Liver (tissue), 9 donors: ENCODE results near the gene ARMC9. TPM values are rescaled to one million over a fixed set of nuclear protein-coding genes. Genes with fewer than 3 reads are reported as not detected.

ENCODE experiments used
- DNase-seq: peaks from one replicate; pipeline ENCODE4 v3.0.0-alpha.2; 2017; ENCODE audit warnings: low spot score
- H3K27ac ChIP-seq, 2 donors: one replicate each; pipeline ENCODE4 v1.7.0; 2013; ENCODE audit warnings: inconsistent platforms in 2 of 2, low read length in 2 of 2, control low read depth in 1 of 2, low read depth in 1 of 2, mild to moderate bottlenecking in 1 of 2
- H3K27me3 ChIP-seq, 4 donors: one replicate each; pipeline versions ENCODE4 v1.6.1 to v1.7.0; 2013; ENCODE audit warnings: low read length in 3 of 4, inconsistent platforms in 1 of 4, mild to moderate bottlenecking in 1 of 4, moderate library complexity in 1 of 4; ENCODE audit not compliant: control insufficient read depth in 4 of 4, insufficient read depth in 4 of 4
- H3K36me3 ChIP-seq, 4 donors: one replicate each; pipeline versions ENCODE4 v1.6.1 to v1.7.0; 2013; ENCODE audit warnings: low read length in 3 of 4, mild to moderate bottlenecking in 3 of 4, low read depth in 1 of 4, moderate library complexity in 1 of 4; ENCODE audit not compliant: control insufficient read depth in 4 of 4, insufficient read depth in 3 of 4
- H3K4me1 ChIP-seq, 4 donors: one replicate each; pipeline versions ENCODE4 v1.6.1 to v1.7.0; 2013; ENCODE audit warnings: low read length in 3 of 4, mild to moderate bottlenecking in 3 of 4, moderate library complexity in 1 of 4; ENCODE audit not compliant: control insufficient read depth in 4 of 4, insufficient read depth in 4 of 4
- H3K4me3 ChIP-seq, 3 donors: one replicate each; pipeline versions ENCODE4 v1.6.1 to v1.7.0; 2013; ENCODE audit warnings: low read length in 3 of 3, control low read depth in 1 of 3, low read depth in 1 of 3, mild to moderate bottlenecking in 1 of 3
- H3K9ac ChIP-seq, 2 donors: one replicate each; pipeline ENCODE4 v1.7.0; 2013; ENCODE audit warnings: low read length in 2 of 2, mild to moderate bottlenecking in 2 of 2, moderate library complexity in 2 of 2, control low read depth in 1 of 2, low read depth in 1 of 2
- H3K9me3 ChIP-seq, 4 donors: one replicate each; pipeline versions ENCODE4 v1.6.1 to v1.7.0; 2013; ENCODE audit warnings: low read length in 3 of 4; ENCODE audit not compliant: control insufficient read depth in 4 of 4
- EGR1 ChIP-seq, 2 donors: IDR thresholded peaks; 2 replicates each; pipeline ENCODE4 v1.6.1; 2016 to 2018; ENCODE audit warnings: antibody characterized with exemption in 2 of 2, low read depth in 2 of 2
- FOXA2 ChIP-seq: IDR thresholded peaks from 2 replicates; pipeline ENCODE4 v1.6.1; 2016; ENCODE audit warnings: antibody characterized with exemption
- GABPA ChIP-seq, 2 donors: IDR thresholded peaks in 1 of 2; conservative IDR thresholded peaks in 1 of 2; 2 replicates each; pipeline ENCODE4 v1.6.1; 2016; ENCODE audit warnings: antibody characterized with exemption in 2 of 2, mild to moderate bottlenecking in 1 of 2, moderate library complexity in 1 of 2
- HNF4A ChIP-seq, 2 donors: conservative IDR thresholded peaks; 2 replicates each; pipeline ENCODE4 v1.6.1; 2016; ENCODE audit warnings: antibody characterized with exemption in 2 of 2, mild to moderate bottlenecking in 2 of 2
- JUND ChIP-seq, 2 donors: IDR thresholded peaks; 2 replicates each; pipeline ENCODE4 v1.6.1; 2016; ENCODE audit warnings: antibody characterized with exemption in 2 of 2
- NR2F2 ChIP-seq: IDR thresholded peaks from 2 replicates; pipeline ENCODE4 v1.6.1; 2016; ENCODE audit warnings: antibody characterized with exemption
- RAD21 ChIP-seq, 2 donors: IDR thresholded peaks; 2 replicates each; pipeline ENCODE4 v1.6.1; 2016; ENCODE audit warnings: antibody characterized with exemption in 2 of 2, mild to moderate bottlenecking in 2 of 2
- RXRA ChIP-seq, 2 donors: IDR thresholded peaks; 2 replicates each; pipeline ENCODE4 v1.6.1; 2017 to 2018; ENCODE audit warnings: antibody characterized with exemption in 2 of 2, mild to moderate bottlenecking in 1 of 2
- TAF1 ChIP-seq: conservative IDR thresholded peaks from 2 replicates; pipeline ENCODE4 v1.6.1; 2016; ENCODE audit warnings: antibody characterized with exemption, mild to moderate bottlenecking
- WGBS: extraction: QIAGEN DNeasy Blood & Tissue Kit; methylation state at CpG from one replicate; pipeline ENCODE4 v1.1.7; 2013; 5-methylcytosine and 5-hydroxymethylcytosine counted together
- polyA plus RNA-seq, 2 donors: library from polyadenylated mRNA; stranded (reverse) in 1 of 2; unstranded in 1 of 2; fragments of 200-250 nt in 1 of 2; fragments of >200 nt in 1 of 2; fragmentation: Nextera tagmentation in 1 of 2; extraction: Ambion mirVana in 1 of 2; gene quantifications; one replicate each; pipeline versions ENCODE4 v1.2.1 to v1.2.3, GENCODE V29; 2013 to 2015
- total RNA-seq, 2 donors: library from RNA; depleted of rRNA; stranded (reverse); fragments of >200 nt; gene quantifications; one replicate each; pipeline ENCODE4 v1.2.3, GENCODE V29; 2014
- TF ChIP-seq, protein P1 (sequence below): IDR thresholded peaks from 2 replicates; pipeline ENCODE4 v1.6.1; 2016; ENCODE audit warnings: antibody characterized with exemption
- TF ChIP-seq, protein P2 (sequence below): IDR thresholded peaks from 2 replicates; pipeline ENCODE4 v1.6.1; 2016; ENCODE audit warnings: antibody characterized with exemption
- TF ChIP-seq, protein P3 (sequence below): IDR thresholded peaks from 2 replicates; pipeline ENCODE4 v1.6.1; 2016; ENCODE audit warnings: antibody characterized with exemption, mild to moderate bottlenecking
- TF ChIP-seq, protein P4 (sequence below): IDR thresholded peaks from 2 replicates; pipeline ENCODE4 v1.6.1; 2016; ENCODE audit warnings: antibody characterized with exemption
- TF ChIP-seq, protein P5 (sequence below): fragments of 150-350 bp; IDR thresholded peaks from 2 replicates; pipeline ENCODE4 v1.5.1; 2017; ENCODE audit warnings: improper control_type of control experiment, low read depth, low read length; ENCODE audit not compliant: missing input control
- donor health status: healthy.
- donor health status: healthy.
- donor health status: healthy.
- donor health status: healthy.
- donor health status: healthy.

Gene ARMC9
- total and polyA plus RNA-seq, 4 donors, result 1.1 to 2.3 (median 1.8) TPM

DNA sequence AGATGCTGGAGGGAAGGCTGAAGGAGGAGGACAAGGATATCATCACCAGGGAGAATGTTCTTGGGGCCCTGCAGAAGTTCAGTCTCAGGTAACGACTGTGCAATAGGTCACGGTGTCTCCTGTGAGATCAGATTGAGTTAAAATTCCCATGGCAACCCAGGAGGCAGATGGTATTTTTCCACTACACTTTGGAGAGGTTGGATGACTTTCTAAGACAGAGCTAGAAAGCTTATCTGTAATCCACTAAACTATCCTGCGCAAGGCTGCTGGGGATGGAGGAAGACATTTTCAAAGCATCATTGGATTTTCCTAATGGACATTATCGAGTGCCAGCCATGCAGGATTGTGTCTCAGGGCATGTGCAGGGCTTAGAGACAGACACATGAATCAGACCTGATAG lies 74.6 kb downstream of the ARMC9 start (continued):
- TF ChIP-seq, protein P1, sequence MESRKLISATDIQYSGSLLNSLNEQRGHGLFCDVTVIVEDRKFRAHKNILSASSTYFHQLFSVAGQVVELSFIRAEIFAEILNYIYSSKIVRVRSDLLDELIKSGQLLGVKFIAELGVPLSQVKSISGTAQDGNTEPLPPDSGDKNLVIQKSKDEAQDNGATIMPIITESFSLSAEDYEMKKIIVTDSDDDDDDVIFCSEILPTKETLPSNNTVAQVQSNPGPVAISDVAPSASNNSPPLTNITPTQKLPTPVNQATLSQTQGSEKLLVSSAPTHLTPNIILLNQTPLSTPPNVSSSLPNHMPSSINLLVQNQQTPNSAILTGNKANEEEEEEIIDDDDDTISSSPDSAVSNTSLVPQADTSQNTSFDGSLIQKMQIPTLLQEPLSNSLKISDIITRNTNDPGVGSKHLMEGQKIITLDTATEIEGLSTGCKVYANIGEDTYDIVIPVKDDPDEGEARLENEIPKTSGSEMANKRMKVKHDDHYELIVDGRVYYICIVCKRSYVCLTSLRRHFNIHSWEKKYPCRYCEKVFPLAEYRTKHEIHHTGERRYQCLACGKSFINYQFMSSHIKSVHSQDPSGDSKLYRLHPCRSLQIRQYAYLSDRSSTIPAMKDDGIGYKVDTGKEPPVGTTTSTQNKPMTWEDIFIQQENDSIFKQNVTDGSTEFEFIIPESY, result no peak

DNA sequence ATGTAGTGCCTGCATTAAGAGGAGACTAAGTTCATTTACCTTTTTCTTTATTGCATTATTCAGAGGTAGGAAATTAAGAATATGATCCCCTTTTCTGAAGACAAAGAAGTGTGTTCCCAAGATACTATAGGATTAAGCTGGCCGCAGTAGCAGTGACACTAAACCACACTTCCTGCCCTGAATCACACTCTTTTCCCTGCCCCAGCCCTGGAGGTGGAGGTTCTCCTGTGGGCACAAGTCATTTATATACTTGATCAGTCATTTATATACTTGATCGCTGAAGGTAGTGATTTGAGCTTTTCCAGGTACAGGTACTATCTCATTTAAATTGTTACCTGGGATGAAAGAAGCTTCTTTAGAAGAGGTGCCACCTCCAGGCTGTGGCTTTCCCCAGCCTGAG lies 78.6 kb downstream of the ARMC9 start:
- WGBS, result 93% methylated on average over 2 of the region's 2 CpGs
- H3K36me3 ChIP-seq, result peaks cover 0 to 4% (median 0%) of the 10 kb centered on the region in 4 donors

DNA sequence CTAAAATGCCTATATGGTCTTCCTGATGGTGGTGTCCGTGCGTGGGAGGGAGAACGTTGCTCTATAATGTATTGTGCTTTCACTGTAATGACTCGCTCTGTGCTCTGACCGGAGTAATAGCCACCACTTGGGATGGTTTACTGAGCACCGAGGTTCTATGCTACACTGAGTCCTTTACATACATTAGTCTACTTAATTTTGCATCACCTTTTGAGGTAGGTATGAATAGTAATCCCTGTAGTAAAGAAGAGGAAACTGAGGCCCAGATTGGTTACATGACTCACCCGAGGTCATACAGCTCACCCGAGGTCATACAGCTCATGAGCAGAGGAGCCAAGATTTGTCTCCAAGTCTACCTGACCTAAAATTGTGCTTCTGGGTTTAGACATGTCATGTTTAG lies 79.5 kb downstream of the ARMC9 start:
- DNase-seq, result no peak
- H3K4me1 ChIP-seq, result no peaks in the 10 kb centered on the region
- H3K9ac ChIP-seq, result no peak overlapping the region
- H3K36me3 ChIP-seq, result peaks cover 0 to 3% (median 0%) of the 10 kb centered on the region in 4 donors
- WGBS, result 95% methylated on average over 8 of the region's 8 CpGs
- no peaks in the 10 kb centered on the region for H3K9me3 ChIP-seq
- H3K27ac ChIP-seq, result no peak overlapping the region
- TF ChIP-seq, protein P2, sequence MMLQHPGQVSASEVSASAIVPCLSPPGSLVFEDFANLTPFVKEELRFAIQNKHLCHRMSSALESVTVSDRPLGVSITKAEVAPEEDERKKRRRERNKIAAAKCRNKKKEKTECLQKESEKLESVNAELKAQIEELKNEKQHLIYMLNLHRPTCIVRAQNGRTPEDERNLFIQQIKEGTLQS, result no peak
- TF ChIP-seq, protein P1, result no peak
- TF ChIP-seq HNF4A (conservative IDR thresholded peaks at IDR 0.05) (no peak), GABPA (IDR thresholded peaks at IDR 0.05 in 1 of 2, conservative IDR thresholded peaks at IDR 0.05 in 1 of 2) (no peak), EGR1 (IDR thresholded peaks at IDR 0.05; ENCODE audit: low read depth in 2 of 2) (no peak), JUND (IDR thresholded peaks at IDR 0.05) (no peak), RXRA (IDR thresholded peaks at IDR 0.05) (no peak), RAD21 (IDR thresholded peaks at IDR 0.05) (no peak), FOXA2 (no peak), NR2F2 (no peak)
- TF ChIP-seq, protein P3, sequence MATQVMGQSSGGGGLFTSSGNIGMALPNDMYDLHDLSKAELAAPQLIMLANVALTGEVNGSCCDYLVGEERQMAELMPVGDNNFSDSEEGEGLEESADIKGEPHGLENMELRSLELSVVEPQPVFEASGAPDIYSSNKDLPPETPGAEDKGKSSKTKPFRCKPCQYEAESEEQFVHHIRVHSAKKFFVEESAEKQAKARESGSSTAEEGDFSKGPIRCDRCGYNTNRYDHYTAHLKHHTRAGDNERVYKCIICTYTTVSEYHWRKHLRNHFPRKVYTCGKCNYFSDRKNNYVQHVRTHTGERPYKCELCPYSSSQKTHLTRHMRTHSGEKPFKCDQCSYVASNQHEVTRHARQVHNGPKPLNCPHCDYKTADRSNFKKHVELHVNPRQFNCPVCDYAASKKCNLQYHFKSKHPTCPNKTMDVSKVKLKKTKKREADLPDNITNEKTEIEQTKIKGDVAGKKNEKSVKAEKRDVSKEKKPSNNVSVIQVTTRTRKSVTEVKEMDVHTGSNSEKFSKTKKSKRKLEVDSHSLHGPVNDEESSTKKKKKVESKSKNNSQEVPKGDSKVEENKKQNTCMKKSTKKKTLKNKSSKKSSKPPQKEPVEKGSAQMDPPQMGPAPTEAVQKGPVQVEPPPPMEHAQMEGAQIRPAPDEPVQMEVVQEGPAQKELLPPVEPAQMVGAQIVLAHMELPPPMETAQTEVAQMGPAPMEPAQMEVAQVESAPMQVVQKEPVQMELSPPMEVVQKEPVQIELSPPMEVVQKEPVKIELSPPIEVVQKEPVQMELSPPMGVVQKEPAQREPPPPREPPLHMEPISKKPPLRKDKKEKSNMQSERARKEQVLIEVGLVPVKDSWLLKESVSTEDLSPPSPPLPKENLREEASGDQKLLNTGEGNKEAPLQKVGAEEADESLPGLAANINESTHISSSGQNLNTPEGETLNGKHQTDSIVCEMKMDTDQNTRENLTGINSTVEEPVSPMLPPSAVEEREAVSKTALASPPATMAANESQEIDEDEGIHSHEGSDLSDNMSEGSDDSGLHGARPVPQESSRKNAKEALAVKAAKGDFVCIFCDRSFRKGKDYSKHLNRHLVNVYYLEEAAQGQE, result no peak
- TF ChIP-seq, protein P4, sequence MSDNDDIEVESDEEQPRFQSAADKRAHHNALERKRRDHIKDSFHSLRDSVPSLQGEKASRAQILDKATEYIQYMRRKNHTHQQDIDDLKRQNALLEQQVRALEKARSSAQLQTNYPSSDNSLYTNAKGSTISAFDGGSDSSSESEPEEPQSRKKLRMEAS, result no peak
- TF ChIP-seq, protein P5, sequence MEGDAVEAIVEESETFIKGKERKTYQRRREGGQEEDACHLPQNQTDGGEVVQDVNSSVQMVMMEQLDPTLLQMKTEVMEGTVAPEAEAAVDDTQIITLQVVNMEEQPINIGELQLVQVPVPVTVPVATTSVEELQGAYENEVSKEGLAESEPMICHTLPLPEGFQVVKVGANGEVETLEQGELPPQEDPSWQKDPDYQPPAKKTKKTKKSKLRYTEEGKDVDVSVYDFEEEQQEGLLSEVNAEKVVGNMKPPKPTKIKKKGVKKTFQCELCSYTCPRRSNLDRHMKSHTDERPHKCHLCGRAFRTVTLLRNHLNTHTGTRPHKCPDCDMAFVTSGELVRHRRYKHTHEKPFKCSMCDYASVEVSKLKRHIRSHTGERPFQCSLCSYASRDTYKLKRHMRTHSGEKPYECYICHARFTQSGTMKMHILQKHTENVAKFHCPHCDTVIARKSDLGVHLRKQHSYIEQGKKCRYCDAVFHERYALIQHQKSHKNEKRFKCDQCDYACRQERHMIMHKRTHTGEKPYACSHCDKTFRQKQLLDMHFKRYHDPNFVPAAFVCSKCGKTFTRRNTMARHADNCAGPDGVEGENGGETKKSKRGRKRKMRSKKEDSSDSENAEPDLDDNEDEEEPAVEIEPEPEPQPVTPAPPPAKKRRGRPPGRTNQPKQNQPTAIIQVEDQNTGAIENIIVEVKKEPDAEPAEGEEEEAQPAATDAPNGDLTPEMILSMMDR, result no peak
- no peaks in the 10 kb centered on the region for H3K27me3 ChIP-seq
- H3K4me3 ChIP-seq, result no peak overlapping the region

More for the DNA sequence above, 78.6 kb downstream of the ARMC9 start:
- H3K27ac ChIP-seq, result no peak overlapping the region
- no peaks in the 10 kb centered on the region for H3K9me3 ChIP-seq
- no peak overlapping the region for H3K9ac ChIP-seq
- no peaks in the 10 kb centered on the region for H3K4me1 ChIP-seq
- no peaks in the 10 kb centered on the region for H3K27me3 ChIP-seq
- no peak for DNase-seq
- no peak for TF ChIP-seq TAF1
- no peak for TF ChIP-seq HNF4A (conservative IDR thresholded peaks at IDR 0.05)
- no peak for TF ChIP-seq RAD21 (IDR thresholded peaks at IDR 0.05)
- TF ChIP-seq EGR1 (IDR thresholded peaks at IDR 0.05; ENCODE audit: low read depth in 2 of 2), result no peak
- no peak for TF ChIP-seq JUND (IDR thresholded peaks at IDR 0.05)
- no peak overlapping the region for H3K4me3 ChIP-seq
